BLaER1 (cell line): ENCODE data around the gene TBX21.
"Not testable (repeated sequence)": the region's sequence is repeated elsewhere in the genome, so short reads cannot be mapped to it uniquely, and the experiment has no call there.

ENCODE experiments used
- H3K27ac ChIP-seq: shearing (Covaris generic); formaldehyde crosslinking; 2 replicates; pipeline ENCODE4 v1.8.1; 2022
- H3K27me3 ChIP-seq: shearing (Covaris generic); formaldehyde crosslinking; 2 replicates; pipeline ENCODE4 v1.8.1; 2022
- H3K36me3 ChIP-seq: shearing (Covaris generic); formaldehyde crosslinking; 2 replicates; pipeline ENCODE4 v1.8.1; 2022
- H3K4me1 ChIP-seq: shearing (Covaris generic); formaldehyde crosslinking; 2 replicates; pipeline ENCODE4 v1.8.1; 2022
- H3K4me2 ChIP-seq: shearing (Covaris generic); formaldehyde crosslinking; 2 replicates; pipeline ENCODE4 v1.8.1; 2022
- H3K4me3 ChIP-seq: shearing (Covaris generic); formaldehyde crosslinking; 2 replicates; pipeline ENCODE4 v1.8.1; 2022
- H3K9ac ChIP-seq: shearing (Covaris generic); formaldehyde crosslinking; 2 replicates; pipeline ENCODE4 v1.8.1; 2022
- H3K9me3 ChIP-seq: shearing (Covaris generic); formaldehyde crosslinking; 2 replicates; pipeline ENCODE4 v1.8.1; 2022
- H4K20me1 ChIP-seq: shearing (Covaris generic); formaldehyde crosslinking; 2 replicates; pipeline ENCODE4 v1.8.1; 2022
- Cebpa-rat ChIP-seq: shearing (Covaris generic); IDR thresholded peaks from 2 replicates; pipeline ENCODE4 v1.8.1; 2022

TBX21 gene

GRCh38 chr17:47736501-47737495 lies 3.8 kb downstream of the TBX21 start:
- Histone ChIP-seq H3K27me3 (peaks cover 26% of the 10 kb centered on the region), H3K9me3 (no peaks in the 10 kb centered on the region), H3K4me1 (peaks cover 70% of the 10 kb centered on the region), H3K36me3 (no peaks in the 10 kb centered on the region), H3K4me2 (peak overlapping the region; percentile 30; the same call in 1 of the 2 replicates), H3K27ac (no peak overlapping the region), H3K4me3 (no peak overlapping the region), H4K20me1 (no peaks in the 10 kb centered on the region), H3K9ac (no peak overlapping the region)
- no peak for TF ChIP-seq Cebpa-rat

DNA sequence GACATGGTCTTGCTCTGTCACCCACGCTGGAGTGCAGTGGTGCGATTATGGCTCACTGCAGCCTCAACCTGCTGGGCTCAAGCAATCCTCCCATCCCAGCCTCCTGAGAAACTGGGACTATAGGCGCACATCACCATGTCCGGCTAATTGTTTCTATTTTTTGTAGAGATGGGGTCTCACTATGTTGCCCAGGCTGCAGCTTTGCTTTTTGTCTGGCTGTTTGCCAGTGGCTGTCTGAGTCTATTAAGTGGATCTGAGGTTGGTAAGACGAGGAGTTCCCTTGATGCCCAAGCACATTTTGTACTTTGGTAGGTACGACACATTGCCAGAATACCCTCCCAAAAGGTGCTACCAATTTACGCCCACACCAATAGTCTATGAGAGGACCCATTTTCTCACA lies 5.1 kb downstream of the TBX21 start:
- Histone ChIP-seq H3K9ac (no peak overlapping the region), H3K27ac (no peak overlapping the region), H4K20me1 (no peaks in the 10 kb centered on the region), H3K4me3 (no peak overlapping the region), H3K27me3 (peaks cover 26% of the 10 kb centered on the region), H3K4me1 (peaks cover 73% of the 10 kb centered on the region), H3K4me2 (no peak overlapping the region), H3K9me3 (no peaks in the 10 kb centered on the region), H3K36me3 (no peaks in the 10 kb centered on the region)
- no peak for TF ChIP-seq Cebpa-rat

GRCh38 chr17:47739150-47739549 lies 6.1 kb downstream of the TBX21 start:
- Histone ChIP-seq H3K9ac (no peak overlapping the region), H3K9me3 (no peaks in the 10 kb centered on the region), H3K36me3 (no peaks in the 10 kb centered on the region), H3K4me2 (peak overlapping the region; percentile 36), H4K20me1 (no peaks in the 10 kb centered on the region), H3K27me3 (peaks cover 16% of the 10 kb centered on the region), H3K4me1 (peaks cover 74% of the 10 kb centered on the region), H3K27ac (no peak overlapping the region), H3K4me3 (no peak overlapping the region)
- no peak for TF ChIP-seq Cebpa-rat

DNA sequence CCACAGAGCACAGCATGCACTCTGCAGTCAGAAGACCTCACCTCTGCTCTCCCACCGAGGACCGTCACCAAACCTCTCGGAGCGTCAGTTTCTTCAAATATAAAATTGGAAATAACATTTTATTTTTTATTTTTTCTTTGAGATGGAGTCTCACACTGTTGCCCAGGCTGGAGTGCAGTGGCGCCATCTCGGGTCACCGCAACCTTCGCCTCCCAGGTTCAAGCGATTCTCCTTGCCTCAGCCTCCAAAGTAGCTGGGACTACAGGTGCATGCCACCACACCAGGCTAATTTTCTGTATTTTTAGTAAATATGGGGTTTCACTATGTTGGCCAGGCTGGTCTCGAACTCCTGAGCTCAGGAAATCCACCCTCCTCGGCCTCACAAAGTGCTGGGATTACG lies 6.9 kb downstream of the TBX21 start:
- H3K4me2 ChIP-seq, H3K27me3 ChIP-seq, H3K9ac ChIP-seq, H3K9me3 ChIP-seq, H3K4me3 ChIP-seq, H3K27ac ChIP-seq, H4K20me1 ChIP-seq, H3K36me3 ChIP-seq: not testable (repeated sequence)
- H3K4me1 ChIP-seq = peaks cover 74% of the 10 kb centered on the region

GRCh38 chr17:47741109-47741792 lies 8.2 kb downstream of the TBX21 start:
- no peak overlapping the region for H3K9ac ChIP-seq
- H4K20me1 ChIP-seq = no peaks in the 10 kb centered on the region
- peaks cover 75% of the 10 kb centered on the region for H3K4me1 ChIP-seq
- no peaks in the 10 kb centered on the region for H3K27me3 ChIP-seq
- peak overlapping the region; percentile 28; the same call in 1 of the 2 replicates for H3K27ac ChIP-seq
- H3K9me3 ChIP-seq = no peaks in the 10 kb centered on the region
- H3K4me3 ChIP-seq = no peak overlapping the region
- TF ChIP-seq Cebpa-rat = no peak
- no peaks in the 10 kb centered on the region for H3K36me3 ChIP-seq
- peak overlapping the region; percentile 91 for H3K4me2 ChIP-seq

GRCh38 chr17:47741793-47742145 lies 8.7 kb downstream of the TBX21 start:
- no peaks in the 10 kb centered on the region for H4K20me1 ChIP-seq
- peaks cover 75% of the 10 kb centered on the region for H3K4me1 ChIP-seq
- TF ChIP-seq Cebpa-rat = no peak
- no peaks in the 10 kb centered on the region for H3K36me3 ChIP-seq
- peak overlapping the region; percentile 91 for H3K4me2 ChIP-seq
- no peaks in the 10 kb centered on the region for H3K27me3 ChIP-seq
- H3K9me3 ChIP-seq = no peaks in the 10 kb centered on the region
- no peak overlapping the region for H3K4me3 ChIP-seq
- H3K27ac ChIP-seq = peak overlapping the region; percentile 28; the same call in 1 of the 2 replicates
- H3K9ac ChIP-seq = no peak overlapping the region

- Histone ChIP-seq H3K27me3 (no peaks in the 10 kb centered on the region), H3K9ac (peak overlapping the region; percentile 47), H3K4me1 (peaks cover 75% of the 10 kb centered on the region), H3K36me3 (no peaks in the 10 kb centered on the region), H3K9me3 (no peaks in the 10 kb centered on the region), H3K4me2 (peak overlapping the region; percentile 91), H4K20me1 (no peaks in the 10 kb centered on the region), H3K4me3 (no peak overlapping the region), H3K27ac (peak overlapping the region; percentile 89)
- TF ChIP-seq Cebpa-rat = no peak
Observed at GRCh38 chr17:47742319-47743181, 9.5 kb downstream of the TBX21 start.

GRCh38 chr17:47744168-47745036 lies 11.4 kb downstream of the TBX21 start:
- Histone ChIP-seq H3K9ac (peak overlapping the region; percentile 70), H3K27ac (peak overlapping the region; percentile 89), H3K36me3 (no peaks in the 10 kb centered on the region), H3K9me3 (no peaks in the 10 kb centered on the region), H3K4me2 (peak overlapping the region; percentile 91), H3K4me1 (peaks cover 86% of the 10 kb centered on the region), H4K20me1 (no peaks in the 10 kb centered on the region), H3K27me3 (no peaks in the 10 kb centered on the region), H3K4me3 (peak overlapping the region; percentile 45)
- no peak for TF ChIP-seq Cebpa-rat

DNA sequence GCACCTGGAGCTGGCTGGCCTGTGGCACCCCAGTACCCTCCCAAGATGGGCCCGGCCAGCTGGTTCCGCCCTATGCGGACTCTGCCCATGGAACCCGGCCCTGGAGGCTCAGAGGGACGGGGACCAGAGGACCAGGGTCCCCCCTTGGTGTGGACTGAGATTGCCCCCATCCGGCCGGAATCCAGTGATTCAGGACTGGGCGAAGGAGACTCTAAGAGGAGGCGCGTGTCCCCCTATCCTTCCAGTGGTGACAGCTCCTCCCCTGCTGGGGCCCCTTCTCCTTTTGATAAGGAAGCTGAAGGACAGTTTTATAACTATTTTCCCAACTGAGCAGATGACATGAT lies 12.0 kb downstream of the TBX21 start:
- H3K36me3 ChIP-seq = no peaks in the 10 kb centered on the region
- H3K9me3 ChIP-seq = no peaks in the 10 kb centered on the region
- peak overlapping the region; percentile 91 for H3K4me2 ChIP-seq
- H3K9ac ChIP-seq = peak overlapping the region; percentile 70
- H3K27me3 ChIP-seq = no peaks in the 10 kb centered on the region
- peak overlapping the region; percentile 89 for H3K27ac ChIP-seq
- no peaks in the 10 kb centered on the region for H4K20me1 ChIP-seq
- peak overlapping the region; percentile 45 for H3K4me3 ChIP-seq
- TF ChIP-seq Cebpa-rat = no peak
- peaks cover 90% of the 10 kb centered on the region for H3K4me1 ChIP-seq
